GM18867 (cell line): Measurements from ENCODE around the gene PPP6C.

Source experiments
- ATAC-seq: cut with Tn5 transposase; IDR thresholded peaks from one replicate; pipeline ENCODE4 v1.9.1; 2021; ENCODE audit warnings: mild to moderate bottlenecking, moderate library complexity; ENCODE audit not compliant: unreplicated experiment

Gene PPP6C

DNA sequence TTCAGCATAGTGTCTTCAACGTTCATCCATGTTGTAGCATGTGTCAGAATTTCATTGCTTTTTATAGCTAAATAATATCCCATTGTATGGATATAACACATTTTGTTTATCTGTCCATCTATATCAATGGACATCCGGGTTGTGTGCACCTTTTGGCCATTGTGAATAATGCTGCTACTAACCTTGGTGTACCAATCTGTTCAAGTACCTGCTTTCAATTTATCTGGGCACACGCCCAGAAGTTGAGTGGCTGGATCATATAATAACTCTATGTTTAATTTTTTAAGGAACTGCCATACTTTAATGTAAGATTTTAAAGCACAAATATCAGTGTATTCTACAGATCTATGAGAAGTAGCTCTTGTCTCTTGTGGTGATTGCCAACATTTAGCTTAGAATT lies 89.8 kb downstream of the PPP6C start:
- ATAC-seq: no peak
